Gastroesophageal sphincter (tissue), 3 donors: ENCODE data around the gene IL19.

Source experiments
- EP300 ChIP-seq: sonication (generic); formaldehyde crosslinking; IDR thresholded peaks from one replicate; pipeline ENCODE4 v1.6.1; 2017; ENCODE audit warnings: antibody characterized with exemption, mild to moderate bottlenecking
- POLR2A ChIP-seq, 2 donors: fragments of 450-650 bp; IDR thresholded peaks; one replicate each; pipeline ENCODE4 v1.6.1; 2017; ENCODE audit warnings: antibody characterized with exemption in 2 of 2, mild to moderate bottlenecking in 2 of 2, moderate library complexity in 1 of 2
- TF ChIP-seq, protein P1 (sequence below), 4 experiments: fragments of 200-600 bp in 2 of 4; fragments of 450-650 bp in 2 of 4; sonication (generic) in 1 of 4; IDR thresholded peaks; one replicate each; pipeline ENCODE4 v1.5.1; 2017 to 2019; ENCODE audit warnings: antibody characterized with exemption in 4 of 4, mild to moderate bottlenecking in 2 of 4, moderate library complexity in 2 of 4

DNA sequence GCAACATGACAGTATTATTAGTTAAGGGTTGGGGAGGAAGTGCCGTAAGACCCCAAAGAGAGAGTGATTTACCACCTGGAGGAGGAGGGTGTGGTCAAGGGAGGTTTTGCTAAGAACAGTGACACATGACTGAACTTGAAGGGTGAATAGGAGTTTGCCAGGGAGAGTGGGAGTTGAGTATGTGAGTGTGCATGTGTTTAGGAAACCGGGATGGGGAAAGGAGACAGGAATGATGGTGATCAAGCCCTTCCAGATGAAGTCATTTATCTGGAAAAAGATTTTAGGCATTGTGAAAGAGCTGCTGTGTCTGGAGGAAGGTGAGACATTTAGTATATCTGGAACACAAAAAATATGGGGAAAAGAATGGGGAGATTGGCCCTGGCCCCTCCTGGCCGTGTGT lies 29.8 kb downstream of the IL19 start:
- TF ChIP-seq, protein P1, sequence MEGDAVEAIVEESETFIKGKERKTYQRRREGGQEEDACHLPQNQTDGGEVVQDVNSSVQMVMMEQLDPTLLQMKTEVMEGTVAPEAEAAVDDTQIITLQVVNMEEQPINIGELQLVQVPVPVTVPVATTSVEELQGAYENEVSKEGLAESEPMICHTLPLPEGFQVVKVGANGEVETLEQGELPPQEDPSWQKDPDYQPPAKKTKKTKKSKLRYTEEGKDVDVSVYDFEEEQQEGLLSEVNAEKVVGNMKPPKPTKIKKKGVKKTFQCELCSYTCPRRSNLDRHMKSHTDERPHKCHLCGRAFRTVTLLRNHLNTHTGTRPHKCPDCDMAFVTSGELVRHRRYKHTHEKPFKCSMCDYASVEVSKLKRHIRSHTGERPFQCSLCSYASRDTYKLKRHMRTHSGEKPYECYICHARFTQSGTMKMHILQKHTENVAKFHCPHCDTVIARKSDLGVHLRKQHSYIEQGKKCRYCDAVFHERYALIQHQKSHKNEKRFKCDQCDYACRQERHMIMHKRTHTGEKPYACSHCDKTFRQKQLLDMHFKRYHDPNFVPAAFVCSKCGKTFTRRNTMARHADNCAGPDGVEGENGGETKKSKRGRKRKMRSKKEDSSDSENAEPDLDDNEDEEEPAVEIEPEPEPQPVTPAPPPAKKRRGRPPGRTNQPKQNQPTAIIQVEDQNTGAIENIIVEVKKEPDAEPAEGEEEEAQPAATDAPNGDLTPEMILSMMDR (IDR thresholded peaks at IDR 0.05) = no peak
- TF ChIP-seq POLR2A (IDR thresholded peaks at IDR 0.05) (no peak), EP300 (no peak)
